ENCODE measurements around the gene BIK.
"Not testable (repeated sequence)": the region's sequence is repeated elsewhere in the genome, so short reads cannot be mapped to it uniquely, and the experiment has no call there.

BIK gene

GRCh38 chr22:43104056-43104625, 6.4 kb upstream of the BIK start:
- in situ Hi-C loops (cut with HindIII; ENCODE audit: low sequenced_read_pairs), result not testable (repeated sequence)

GRCh38 chr22:43104950-43105349, 5.6 kb upstream of the BIK start:
- in situ Hi-C loops (cut with HindIII; ENCODE audit: low sequenced_read_pairs), result not testable (repeated sequence)

GRCh38 chr22:43106302-43106701, 4.2 kb upstream of the BIK start:
- in situ Hi-C loops (cut with HindIII; ENCODE audit: low sequenced_read_pairs), result no loop called here

- in situ Hi-C loops (cut with HindIII; ENCODE audit: low sequenced_read_pairs), result no loop called here
Measured at GRCh38 chr22:43109511-43109910, 1.0 kb upstream of the BIK start.

GRCh38 chr22:43109921-43110443, 568 bp upstream of the BIK start:
- in situ Hi-C loops (cut with HindIII; ENCODE audit: low sequenced_read_pairs), result no loop called here

GRCh38 chr22:43110927-43111623, 525 bp downstream of the BIK start:
- in situ Hi-C loops (cut with HindIII; ENCODE audit: low sequenced_read_pairs), result no loop called here

GRCh38 chr22:43113526-43114251, 3.1 kb downstream of the BIK start:
- in situ Hi-C loops (cut with HindIII; ENCODE audit: low sequenced_read_pairs), result no loop called here

GRCh38 chr22:43114958-43115357, 4.4 kb downstream of the BIK start:
- in situ Hi-C loops (cut with HindIII; ENCODE audit: low sequenced_read_pairs), result no loop called here

GRCh38 chr22:43116932-43117331, 6.4 kb downstream of the BIK start:
- in situ Hi-C loops (cut with HindIII; ENCODE audit: low sequenced_read_pairs), result no loop called here

- in situ Hi-C loops (cut with HindIII; ENCODE audit: low sequenced_read_pairs), result no loop called here
Measured at GRCh38 chr22:43118024-43118849, 7.7 kb downstream of the BIK start.

- in situ Hi-C loops (cut with HindIII; ENCODE audit: low sequenced_read_pairs), result no loop called here
Measured at GRCh38 chr22:43118953-43119458, 8.5 kb downstream of the BIK start.

- in situ Hi-C loops (cut with HindIII; ENCODE audit: low sequenced_read_pairs), result no loop called here
Measured at GRCh38 chr22:43126501-43127165, 16.1 kb downstream of the BIK start.

GRCh38 chr22:43127166-43127908, 16.8 kb downstream of the BIK start:
- in situ Hi-C loops (cut with HindIII; ENCODE audit: low sequenced_read_pairs), result no loop called here

- in situ Hi-C loops (cut with HindIII; ENCODE audit: low sequenced_read_pairs), result no loop called here
Measured at GRCh38 chr22:43128116-43128515, 17.6 kb downstream of the BIK start.

- in situ Hi-C loops (cut with HindIII; ENCODE audit: low sequenced_read_pairs), result no loop called here
Measured at GRCh38 chr22:43128928-43129424, 18.4 kb downstream of the BIK start.

GRCh38 chr22:43129426-43130425, 19.2 kb downstream of the BIK start:
- in situ Hi-C loops (cut with HindIII; ENCODE audit: low sequenced_read_pairs), result no loop called here

- in situ Hi-C loops (cut with HindIII; ENCODE audit: low sequenced_read_pairs), result no loop called here
Measured at GRCh38 chr22:43131773-43132501, 21.4 kb downstream of the BIK start.

- in situ Hi-C loops (cut with HindIII; ENCODE audit: low sequenced_read_pairs), result no loop called here
Measured at GRCh38 chr22:43133401-43133800, 22.9 kb downstream of the BIK start.
